PC-3 (cell line): Measurements from ENCODE around the gene EGLN2.
"Not testable (repeated sequence)": the region's sequence is repeated elsewhere in the genome, so short reads cannot be mapped to it uniquely, and the experiment has no call there.

Experiments used
- CTCF ChIP-seq: fragments of 300-600 bp; sonication (generic); conservative IDR thresholded peaks from 2 replicates; pipeline ENCODE4 v1.5.1; 2017; ENCODE audit warnings: antibody characterized with exemption, low read depth, mild to moderate bottlenecking, low read length
- EZH2 ChIP-seq: fragments of 300-600 bp; sonication (generic); IDR thresholded peaks from one replicate; pipeline ENCODE4 v1.6.1; 2017; ENCODE audit warnings: antibody characterized with exemption, mild to moderate bottlenecking, low read length; ENCODE audit not compliant: unreplicated experiment
- EZH2phosphoT487 ChIP-seq: fragments of 300-600 bp; sonication (generic); IDR thresholded peaks from 2 replicates; pipeline ENCODE4 v1.6.1; 2018; ENCODE audit warnings: mild to moderate bottlenecking, antibody characterized with exemption, low read length, borderline replicate concordance

DNA sequence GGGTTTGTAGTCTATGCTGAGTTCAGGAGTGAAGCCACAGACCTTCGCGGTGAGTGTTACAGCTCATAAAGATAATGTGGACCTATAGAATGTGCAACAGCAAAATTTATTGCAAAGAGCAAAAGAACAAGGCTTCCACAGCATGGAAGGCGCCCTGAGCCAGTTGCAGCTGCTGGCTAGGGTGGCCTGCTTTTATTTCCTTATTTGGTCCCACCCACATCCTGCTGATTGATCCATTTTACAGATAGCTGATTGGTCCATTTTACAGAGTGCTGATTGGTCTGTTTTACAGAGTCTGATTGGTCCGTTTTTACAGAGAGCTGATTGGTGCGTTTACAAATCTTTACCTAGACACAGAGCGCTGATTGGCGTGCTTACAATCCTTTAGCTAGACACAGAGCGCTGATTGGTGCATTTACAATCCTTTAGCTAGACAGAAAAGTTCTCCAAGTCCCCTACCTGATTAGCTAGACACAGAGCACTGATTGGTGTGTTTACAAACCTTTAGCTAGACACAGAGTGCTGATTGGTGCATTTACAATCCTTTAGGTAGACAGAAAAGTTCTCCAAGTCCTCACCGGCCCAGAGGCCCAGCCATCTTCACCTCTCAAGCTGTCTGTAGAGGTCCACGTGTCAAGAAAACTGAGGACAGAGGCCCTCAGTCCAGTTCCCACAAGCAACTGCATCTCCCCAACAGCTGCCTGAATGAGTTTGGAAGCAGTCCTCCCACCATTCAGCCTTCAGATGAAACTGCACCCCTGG lies 27.7 kb upstream of the EGLN2 start:
- TF ChIP-seq CTCF, EZH2, EZH2phosphoT487: not testable (repeated sequence)
